GM12891 (cell line): Measurements from ENCODE around the gene CASP6.
"Not testable (repeated sequence)": the region's sequence is repeated elsewhere in the genome, so short reads cannot be mapped to it uniquely, and the experiment has no call there.

Experiments
- PAX5 ChIP-seq: IDR thresholded peaks from 2 replicates; pipeline ENCODE4 v1.6.1; 2011; ENCODE audit warnings: low read length, moderate library complexity, mild to moderate bottlenecking; ENCODE audit not compliant: insufficient read depth, severe bottlenecking
- POLR2A ChIP-seq: IDR thresholded peaks from 2 replicates; pipeline ENCODE4 v1.6.1; 2011; ENCODE audit warnings: low read depth, low read length, control low read depth
- POLR2AphosphoS5 ChIP-seq: IDR thresholded peaks from 2 replicates; pipeline ENCODE4 v1.6.1; 2011; ENCODE audit warnings: low read depth, low read length, control low read depth
- SPI1 ChIP-seq: IDR thresholded peaks from 2 replicates; pipeline ENCODE4 v1.6.1; 2011; ENCODE audit warnings: low read depth, low read length, control low read depth
- TAF1 ChIP-seq: IDR thresholded peaks from 2 replicates; pipeline ENCODE4 v1.6.1; 2011; ENCODE audit warnings: low read depth, low read length, control low read depth

DNA sequence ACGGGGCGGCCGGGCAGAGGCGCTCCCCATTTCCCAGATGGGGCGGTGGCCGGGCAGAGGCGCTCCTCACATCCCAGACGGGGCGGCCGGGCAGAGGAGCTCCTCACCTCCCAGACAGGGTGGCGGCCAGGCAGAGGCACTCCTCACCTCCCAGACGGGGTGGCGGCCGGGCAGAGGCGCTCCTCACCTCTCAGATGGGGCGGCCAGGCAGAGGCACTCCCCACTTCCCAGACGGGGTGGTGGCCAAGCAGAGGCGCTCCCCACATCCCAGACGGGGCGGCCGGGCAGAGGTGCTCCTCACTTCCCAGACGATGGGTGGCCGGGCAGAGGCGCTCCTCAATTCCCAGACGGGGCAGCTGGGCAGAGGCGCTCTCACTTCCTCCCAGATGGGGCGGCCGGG lies 24.8 kb downstream of the CASP6 start:
- not testable (repeated sequence) for TF ChIP-seq POLR2A, TAF1, POLR2AphosphoS5, SPI1, PAX5
